Tibial nerve (tissue), 4 donors: ENCODE measurements around the gene NOL4L. TPM values are rescaled to one million over a fixed set of nuclear protein-coding genes. Genes with fewer than 3 reads are reported as not detected.

ENCODE experiments used
- DNase-seq, 2 donors: peaks; one replicate each; pipeline ENCODE4 v3.0.0-alpha.2; 2019; ENCODE audit warnings: low spot score in 2 of 2
- H3K27ac ChIP-seq, 4 donors: fragments of 200-600 bp; sonication (generic) in 3 of 4; one replicate each; pipeline ENCODE4 v1.5.1; 2017 to 2019; ENCODE audit warnings: mild to moderate bottlenecking in 1 of 4
- H3K27me3 ChIP-seq, 2 donors: fragments of 200-600 bp; sonication (generic) in 1 of 2; one replicate each; pipeline versions ENCODE4 v1.5.1 to v1.6.0; 2017 to 2019
- H3K36me3 ChIP-seq, 3 donors: fragments of 200-600 bp; sonication (generic); one replicate each; pipeline ENCODE4 v1.5.1; 2018 to 2019
- H3K4me1 ChIP-seq, 4 donors: fragments of 200-600 bp; sonication (generic) in 3 of 4; one replicate each; pipeline ENCODE4 v1.5.1; 2017 to 2019
- H3K4me3 ChIP-seq, 4 donors: fragments of 200-600 bp; sonication (generic) in 3 of 4; one replicate each; pipeline ENCODE4 v1.5.1; 2017 to 2019; ENCODE audit warnings: mild to moderate bottlenecking in 1 of 4, moderate library complexity in 1 of 4
- H3K9me3 ChIP-seq, 4 donors: fragments of 200-600 bp; sonication (generic) in 3 of 4; one replicate each; pipeline ENCODE4 v1.5.1; 2017 to 2019
- CTCF ChIP-seq, 5 experiments: fragments of 200-600 bp in 3 of 5; fragments of 450-650 bp in 2 of 5; sonication (generic) in 3 of 5; IDR thresholded peaks; one replicate each; pipeline ENCODE4 v1.5.1; 2016 to 2019; ENCODE audit warnings: antibody characterized with exemption in 5 of 5, mild to moderate bottlenecking in 3 of 5, moderate library complexity in 2 of 5
- EP300 ChIP-seq, 2 donors: sonication (generic); formaldehyde crosslinking; IDR thresholded peaks; one replicate each; pipeline ENCODE4 v1.6.1; 2017; ENCODE audit warnings: antibody characterized with exemption in 2 of 2, mild to moderate bottlenecking in 1 of 2
- POLR2A ChIP-seq, 2 donors: fragments of 450-650 bp; IDR thresholded peaks; one replicate each; pipeline ENCODE4 v1.6.1; 2017; ENCODE audit warnings: antibody characterized with exemption in 2 of 2, mild to moderate bottlenecking in 2 of 2, moderate library complexity in 2 of 2
- WGBS, 2 donors: methylation state at CpG; one replicate each; pipeline ENCODE4 v1.1.5; 2018; 5-methylcytosine and 5-hydroxymethylcytosine counted together
- total RNA-seq, 4 donors: library from RNA; depleted of rRNA; stranded (reverse); fragments of >200 nt; gene quantifications; one replicate each; pipeline ENCODE4 v1.1.0, GENCODE V29; 2016

NOL4L gene
- total RNA-seq, 4 donors from 2014 or later: 11.5 to 22.3 (median 19.9) TPM

GRCh38 chr20:32397567-32398084 is 187.5 kb downstream of the NOL4L start:
- H3K9me3 ChIP-seq: peaks cover 0 to 10% (median 0%) of the 10 kb centered on the region in 4 donors
- TF ChIP-seq POLR2A (IDR thresholded peaks at IDR 0.05): no peak
- no peak for TF ChIP-seq EP300 (IDR thresholded peaks at IDR 0.05)
- no peak for TF ChIP-seq CTCF (IDR thresholded peaks at IDR 0.05)
- H3K4me3 ChIP-seq: no peak overlapping the region
- DNase-seq: no peak
- H3K4me1 ChIP-seq: peaks cover 0 to 4% (median 0%) of the 10 kb centered on the region in 4 donors
- WGBS, 2 donors: 79 to 89% methylated on average over 11 of the region's 11 CpGs
- no peak overlapping the region for H3K27ac ChIP-seq
- peaks cover 0 to 41% (median 0%) of the 10 kb centered on the region in 3 donors for H3K36me3 ChIP-seq
- no peaks in the 10 kb centered on the region for H3K27me3 ChIP-seq

- TF ChIP-seq POLR2A (IDR thresholded peaks at IDR 0.05) (no peak), EP300 (IDR thresholded peaks at IDR 0.05) (no peak), CTCF (IDR thresholded peaks at IDR 0.05) (no peak)
- no peak overlapping the region for H3K27ac ChIP-seq
- peaks cover 0 to 4% (median 0%) of the 10 kb centered on the region in 4 donors for H3K4me1 ChIP-seq
- peaks cover 0 to 43% (median 0%) of the 10 kb centered on the region in 3 donors for H3K36me3 ChIP-seq
- no peak overlapping the region for H3K4me3 ChIP-seq
- H3K9me3 ChIP-seq: peaks cover 0 to 10% (median 0%) of the 10 kb centered on the region in 4 donors
- 47 to 52% methylated on average over 3 of the region's 3 CpGs for WGBS, 2 donors
- no peaks in the 10 kb centered on the region for H3K27me3 ChIP-seq
- DNase-seq: no peak
Measured at GRCh38 chr20:32396646-32397160, 188.4 kb downstream of the NOL4L start.

- H3K4me3 ChIP-seq: no peak overlapping the region
- WGBS, 2 donors: 90 to 92% methylated on average over 3 of the region's 3 CpGs
Measured at GRCh38 chr20:32395066-32395465, 190.1 kb downstream of the NOL4L start.

More at GRCh38 chr20:32395066-32395465, 190.1 kb downstream of the NOL4L start:
- Histone ChIP-seq H3K36me3 (peaks cover 0 to 48% (median 0%) of the 10 kb centered on the region in 3 donors), H3K27ac (no peak overlapping the region), H3K27me3 (no peaks in the 10 kb centered on the region), H3K9me3 (peaks cover 0 to 10% (median 0%) of the 10 kb centered on the region in 4 donors), H3K4me1 (peaks cover 0 to 4% (median 0%) of the 10 kb centered on the region in 4 donors)
- TF ChIP-seq EP300 (IDR thresholded peaks at IDR 0.05) (no peak), POLR2A (IDR thresholded peaks at IDR 0.05) (no peak), CTCF (IDR thresholded peaks at IDR 0.05) (no peak)
- DNase-seq: no peak

Other genes starting within 250 kb of the NOL4L start
- gene ASXL1, start 227.0 kb downstream of the NOL4L start, total RNA-seq: 100 to 1,000 TPM; 108 to 194 (median 138) TPM
- gene C20orf203, start 88.6 kb upstream of the NOL4L start, total RNA-seq: under 1 TPM in 3 of 4 donors, not detected in 1; 0.44 to 0.60 (median 0.59) TPM
- gene COMMD7, start 158.1 kb upstream of the NOL4L start, total RNA-seq: 10 to 100 TPM; 14.1 to 33.2 (median 17.8) TPM
- 1 to 10 TPM; 1.0 to 1.5 (median 1.3) TPM for gene DNMT3B, start 177.1 kb upstream of the NOL4L start, total RNA-seq
- 10 to 100 TPM; 59.0 to 85.8 (median 79.9) TPM for gene MAPRE1, start 234.6 kb upstream of the NOL4L start, total RNA-seq